SJSA1 (cell line): Measurements from ENCODE around the gene DUSP2. TPM values are rescaled to one million over a fixed set of nuclear protein-coding genes. Genes with fewer than 3 reads are reported as not detected.

Source experiments
- DNase-seq, 2 experiments: peaks; one replicate each; pipeline ENCODE4 v3.0.0-alpha.2; 2015 to 2020; ENCODE audit warnings: low spot score in 2 of 2, low read depth in 1 of 2
- H3K27ac ChIP-seq: fragments of 250-450 bp; sonication (Bioruptor Pico); 2 replicates; pipeline ENCODE4 v1.5.1; 2020; ENCODE audit warnings: mild to moderate bottlenecking, moderate library complexity
- H3K27me3 ChIP-seq: fragments of 250-450 bp; sonication (Bioruptor Pico); replicated peaks from 2 replicates; pipeline ENCODE4 v1.5.1; 2020; ENCODE audit warnings: mild to moderate bottlenecking, moderate library complexity
- H3K36me3 ChIP-seq: fragments of 250-450 bp; sonication (Bioruptor Pico); 2 replicates; pipeline ENCODE4 v1.5.1; 2020; ENCODE audit warnings: mild to moderate bottlenecking
- H3K4me1 ChIP-seq: fragments of 250-450 bp; sonication (Bioruptor Pico); replicated peaks from 2 replicates; pipeline ENCODE4 v1.6.1; 2021; ENCODE audit warnings: mild to moderate bottlenecking
- H3K4me3 ChIP-seq: fragments of 250-450 bp; sonication (Bioruptor Pico); 2 replicates; pipeline ENCODE4 v1.5.1; 2020; ENCODE audit warnings: mild to moderate bottlenecking
- H3K9me3 ChIP-seq: fragments of 250-450 bp; sonication (Bioruptor Pico); replicated peaks from 2 replicates; pipeline ENCODE4 v1.5.1; 2020; ENCODE audit warnings: mild to moderate bottlenecking
- total RNA-seq: library from RNA; depleted of rRNA; stranded (reverse); fragments of >200 nt; shearing (Covaris generic); gene quantifications from 2 replicates; pipeline ENCODE4 v1.2.3, GENCODE V29; 2014; rRNA removed

Gene DUSP2
- 0.24 TPM in 1 of 2 replicates, not detected in the other for total RNA-seq

- H3K27ac ChIP-seq = no peak within 1 kb of the TSS
- H3K27me3 ChIP-seq = peaks cover 14% of the 10 kb centered on the region
- peak within 1 kb of the TSS; percentile 38 for H3K4me3 ChIP-seq
- peaks cover 4% of the 10 kb centered on the region for H3K9me3 ChIP-seq
- peak in 1 of 2 experiments; percentile 50 for DNase-seq
- peaks cover 6% of the 10 kb centered on the region; the same call in 1 of the 2 replicates for H3K36me3 ChIP-seq
- H3K4me1 ChIP-seq = peaks cover 44% of the 10 kb centered on the region
Measured at GRCh38 chr2:96145036-96145847, at the start of gene DUSP2. Gene DUSP2 (minus strand): TSS chr2:96145440. CDS start chr2:96145354, 86 bp downstream.

GRCh38 chr2:96191937-96192670, 46.9 kb upstream of the DUSP2 start:
- H3K9me3 ChIP-seq = no peaks in the 10 kb centered on the region
- H3K36me3 ChIP-seq = peaks cover 78% of the 10 kb centered on the region
- no peak overlapping the region for H3K4me3 ChIP-seq
- DNase-seq = no peak
- H3K4me1 ChIP-seq = peaks cover 14% of the 10 kb centered on the region
- no peaks in the 10 kb centered on the region for H3K27me3 ChIP-seq
- H3K27ac ChIP-seq = no peak overlapping the region

GRCh38 chr2:96188821-96189526, 43.7 kb upstream of the DUSP2 start:
- peaks cover 96% of the 10 kb centered on the region for H3K36me3 ChIP-seq
- DNase-seq = no peak
- no peaks in the 10 kb centered on the region for H3K4me1 ChIP-seq
- no peaks in the 10 kb centered on the region for H3K27me3 ChIP-seq
- H3K27ac ChIP-seq = no peak overlapping the region
- H3K4me3 ChIP-seq = no peak overlapping the region
- no peaks in the 10 kb centered on the region for H3K9me3 ChIP-seq

GRCh38 chr2:96186562-96186961, 41.3 kb upstream of the DUSP2 start:
- peaks cover 76% of the 10 kb centered on the region for H3K36me3 ChIP-seq
- no peak for DNase-seq

GRCh38 chr2:96185516-96185915, 40.3 kb upstream of the DUSP2 start:
- Histone ChIP-seq H3K9me3 (no peaks in the 10 kb centered on the region), H3K4me3 (no peak overlapping the region), H3K4me1 (no peaks in the 10 kb centered on the region), H3K27ac (no peak overlapping the region), H3K27me3 (no peaks in the 10 kb centered on the region), H3K36me3 (peaks cover 66% of the 10 kb centered on the region)
- DNase-seq = no peak

More at GRCh38 chr2:96186562-96186961, 41.3 kb upstream of the DUSP2 start:
- Histone ChIP-seq H3K9me3 (no peaks in the 10 kb centered on the region), H3K27ac (no peak overlapping the region), H3K4me3 (no peak overlapping the region), H3K4me1 (no peaks in the 10 kb centered on the region), H3K27me3 (no peaks in the 10 kb centered on the region)

- Histone ChIP-seq H3K4me1 (no peaks in the 10 kb centered on the region), H3K27ac (no peak overlapping the region), H3K27me3 (no peaks in the 10 kb centered on the region), H3K36me3 (peaks cover 64% of the 10 kb centered on the region), H3K4me3 (no peak overlapping the region), H3K9me3 (no peaks in the 10 kb centered on the region)
- no peak for DNase-seq
Measured at GRCh38 chr2:96184989-96185388, 39.7 kb upstream of the DUSP2 start.

GRCh38 chr2:96184188-96184587, 38.9 kb upstream of the DUSP2 start:
- Histone ChIP-seq H3K27me3 (no peaks in the 10 kb centered on the region), H3K4me1 (no peaks in the 10 kb centered on the region), H3K36me3 (peaks cover 56% of the 10 kb centered on the region), H3K9me3 (no peaks in the 10 kb centered on the region), H3K4me3 (no peak overlapping the region), H3K27ac (no peak overlapping the region)
- no peak for DNase-seq

GRCh38 chr2:96181529-96181928, 36.3 kb upstream of the DUSP2 start:
- Histone ChIP-seq H3K4me3 (no peak overlapping the region), H3K9me3 (no peaks in the 10 kb centered on the region), H3K27ac (no peak overlapping the region), H3K27me3 (no peaks in the 10 kb centered on the region), H3K4me1 (no peaks in the 10 kb centered on the region), H3K36me3 (peaks cover 30% of the 10 kb centered on the region)
- DNase-seq = no peak

GRCh38 chr2:96180521-96180920, 35.3 kb upstream of the DUSP2 start:
- no peaks in the 10 kb centered on the region for H3K4me1 ChIP-seq
- DNase-seq = no peak
- peaks cover 20% of the 10 kb centered on the region for H3K36me3 ChIP-seq
- no peak overlapping the region for H3K4me3 ChIP-seq
- H3K27ac ChIP-seq = no peak overlapping the region
- H3K9me3 ChIP-seq = no peaks in the 10 kb centered on the region
- H3K27me3 ChIP-seq = no peaks in the 10 kb centered on the region

GRCh38 chr2:96180002-96180401, 34.8 kb upstream of the DUSP2 start:
- peaks cover 15% of the 10 kb centered on the region for H3K36me3 ChIP-seq
- H3K4me3 ChIP-seq = no peak overlapping the region
- no peaks in the 10 kb centered on the region for H3K9me3 ChIP-seq
- DNase-seq = no peak
- no peaks in the 10 kb centered on the region for H3K4me1 ChIP-seq
- no peak overlapping the region for H3K27ac ChIP-seq
- no peaks in the 10 kb centered on the region for H3K27me3 ChIP-seq

GRCh38 chr2:96176661-96177060, 31.4 kb upstream of the DUSP2 start:
- H3K27ac ChIP-seq = no peak overlapping the region
- H3K27me3 ChIP-seq = no peaks in the 10 kb centered on the region
- H3K4me1 ChIP-seq = peaks cover 3% of the 10 kb centered on the region
- H3K4me3 ChIP-seq = no peak overlapping the region
- DNase-seq = no peak
- H3K36me3 ChIP-seq = no peaks in the 10 kb centered on the region
- H3K9me3 ChIP-seq = no peaks in the 10 kb centered on the region

GRCh38 chr2:96175951-96176350, 30.7 kb upstream of the DUSP2 start:
- Histone ChIP-seq H3K4me3 (no peak overlapping the region), H3K9me3 (no peaks in the 10 kb centered on the region), H3K36me3 (no peaks in the 10 kb centered on the region), H3K4me1 (peaks cover 4% of the 10 kb centered on the region), H3K27me3 (no peaks in the 10 kb centered on the region), H3K27ac (no peak overlapping the region)
- DNase-seq = no peak

GRCh38 chr2:96174251-96175144, 29.3 kb upstream of the DUSP2 start:
- Histone ChIP-seq H3K27ac (no peak overlapping the region), H3K4me1 (peaks cover 4% of the 10 kb centered on the region), H3K27me3 (no peaks in the 10 kb centered on the region), H3K9me3 (no peaks in the 10 kb centered on the region), H3K36me3 (no peaks in the 10 kb centered on the region), H3K4me3 (no peak overlapping the region)
- peak; percentile 59 to 68 for DNase-seq
